Neural progenitor cell (in vitro differentiated cells): ENCODE data around the gene KCMF1. TPM values are rescaled to one million over a fixed set of nuclear protein-coding genes. Genes with fewer than 3 reads are reported as not detected.
A peak's percentile ranks its signal among the peaks of the same experiment; 100 is the strongest.

Experiments
- DNase-seq: peaks from one replicate; pipeline ENCODE4 v3.0.0-alpha.2; 2016; ENCODE audit warnings: low spot score
- H2AFZ ChIP-seq: fragments of 200-600 bp; sonication (generic); replicated peaks from 2 replicates; pipeline ENCODE4 v1.6.1; 2016; ENCODE audit warnings: antibody characterized with exemption
- H3F3A ChIP-seq: fragments of 200-600 bp; sonication (generic); 2 replicates; pipeline ENCODE4 v1.6.1; 2016; ENCODE audit warnings: antibody characterized with exemption, low read depth
- H3K27ac ChIP-seq: fragments of 200-600 bp; sonication (generic); 2 replicates; pipeline ENCODE4 v1.5.1; 2016; ENCODE audit warnings: mild to moderate bottlenecking
- H3K27me3 ChIP-seq: fragments of 200-600 bp; sonication (generic); 2 replicates; pipeline ENCODE4 v1.6.1; 2016; ENCODE audit warnings: mild to moderate bottlenecking, moderate library complexity
- H3K36me3 ChIP-seq: fragments of 200-600 bp; sonication (generic); 2 replicates; pipeline ENCODE4 v1.5.1; 2016
- H3K4me1 ChIP-seq: fragments of 200-600 bp; sonication (generic); 2 replicates; pipeline ENCODE4 v1.6.1; 2016; ENCODE audit warnings: mixed run types
- H3K4me2 ChIP-seq: fragments of 200-600 bp; sonication (generic); 2 replicates; pipeline ENCODE4 v1.6.1; 2016
- H3K4me3 ChIP-seq: fragments of 200-600 bp; sonication (generic); 2 replicates; pipeline ENCODE4 v1.5.1; 2016
- H3K79me2 ChIP-seq: fragments of 200-600 bp; sonication (generic); 2 replicates; pipeline ENCODE4 v1.6.1; 2016; ENCODE audit warnings: low read depth
- H3K9ac ChIP-seq: fragments of 200-600 bp; sonication (generic); 2 replicates; pipeline ENCODE4 v1.6.1; 2016
- H3K9me3 ChIP-seq: fragments of 200-600 bp; sonication (generic); 2 replicates; pipeline ENCODE4 v1.5.1; 2016; ENCODE audit warnings: low read depth
- H4K20me1 ChIP-seq: fragments of 200-600 bp; sonication (generic); 2 replicates; pipeline ENCODE4 v1.6.1; 2016; ENCODE audit warnings: low read depth
- H3K27ac Mint-ChIP-seq: 3 replicates; pipeline ENCODE4 v1.8.0; 2021; ENCODE audit warnings: mixed read lengths
- H3K27me3 Mint-ChIP-seq: 2 replicates; pipeline ENCODE4 v1.8.0; 2022; ENCODE audit warnings: low read depth, mild to moderate bottlenecking, inconsistent platforms, moderate library complexity, mixed read lengths; ENCODE audit not compliant: insufficient read depth
- H3K36me3 Mint-ChIP-seq: 3 replicates; pipeline ENCODE4 v1.8.0; 2021; ENCODE audit warnings: mixed read lengths
- H3K4me1 Mint-ChIP-seq: 3 replicates; pipeline ENCODE4 v1.8.0; 2021; ENCODE audit warnings: mixed read lengths
- H3K4me3 Mint-ChIP-seq: 3 replicates; pipeline ENCODE4 v1.8.0; 2021; ENCODE audit warnings: mild to moderate bottlenecking, moderate library complexity, mixed read lengths
- H3K9me3 Mint-ChIP-seq: 3 replicates; pipeline ENCODE4 v1.8.0; 2020; ENCODE audit warnings: mixed read lengths
- EZH2 ChIP-seq: fragments of 200-600 bp; sonication (generic); IDR thresholded peaks from 2 replicates; pipeline ENCODE4 v1.6.1; 2017; ENCODE audit warnings: antibody characterized with exemption, mild to moderate bottlenecking, moderate library complexity
- EZH2phosphoT487 ChIP-seq: fragments of 200-600 bp; sonication (generic); IDR thresholded peaks from 2 replicates; pipeline ENCODE4 v1.6.1; 2017; ENCODE audit warnings: antibody characterized with exemption
- total RNA-seq: library from RNA; depleted of rRNA; stranded (reverse); fragments of >200 nt; gene quantifications from 2 replicates; pipeline ENCODE4 v1.2.3, GENCODE V29; 2015; ENCODE audit warnings: low replicate concordance
- TF ChIP-seq, protein P1 (sequence below): fragments of 200-600 bp; sonication (generic); IDR thresholded peaks from 2 replicates; pipeline ENCODE4 v1.5.1; 2017; ENCODE audit warnings: antibody characterized with exemption, mild to moderate bottlenecking

KCMF1 gene
- total RNA-seq, 1 donor from 2014 or later = 99.7 TPM

DNA sequence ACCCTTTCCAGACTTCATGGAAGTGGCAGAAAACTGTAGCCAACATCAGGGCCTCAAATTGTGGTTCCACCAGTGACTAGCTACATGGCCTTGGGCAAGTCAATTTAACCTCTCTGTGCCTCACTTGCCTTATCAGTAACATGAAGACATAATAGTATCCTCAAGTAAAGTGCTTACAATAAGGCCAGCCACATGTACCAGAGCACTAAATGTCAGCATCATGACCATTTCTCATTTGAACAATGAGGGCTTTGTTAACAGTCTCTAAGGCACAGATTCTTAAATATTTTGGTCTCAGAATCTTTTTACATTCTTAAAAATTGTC is 5.8 kb upstream of the KCMF1 start:
- H3F3A ChIP-seq = peaks cover 42% of the 10 kb centered on the region
- no peak for TF ChIP-seq EZH2
- TF ChIP-seq EZH2phosphoT487 = no peak
- TF ChIP-seq, protein P1, sequence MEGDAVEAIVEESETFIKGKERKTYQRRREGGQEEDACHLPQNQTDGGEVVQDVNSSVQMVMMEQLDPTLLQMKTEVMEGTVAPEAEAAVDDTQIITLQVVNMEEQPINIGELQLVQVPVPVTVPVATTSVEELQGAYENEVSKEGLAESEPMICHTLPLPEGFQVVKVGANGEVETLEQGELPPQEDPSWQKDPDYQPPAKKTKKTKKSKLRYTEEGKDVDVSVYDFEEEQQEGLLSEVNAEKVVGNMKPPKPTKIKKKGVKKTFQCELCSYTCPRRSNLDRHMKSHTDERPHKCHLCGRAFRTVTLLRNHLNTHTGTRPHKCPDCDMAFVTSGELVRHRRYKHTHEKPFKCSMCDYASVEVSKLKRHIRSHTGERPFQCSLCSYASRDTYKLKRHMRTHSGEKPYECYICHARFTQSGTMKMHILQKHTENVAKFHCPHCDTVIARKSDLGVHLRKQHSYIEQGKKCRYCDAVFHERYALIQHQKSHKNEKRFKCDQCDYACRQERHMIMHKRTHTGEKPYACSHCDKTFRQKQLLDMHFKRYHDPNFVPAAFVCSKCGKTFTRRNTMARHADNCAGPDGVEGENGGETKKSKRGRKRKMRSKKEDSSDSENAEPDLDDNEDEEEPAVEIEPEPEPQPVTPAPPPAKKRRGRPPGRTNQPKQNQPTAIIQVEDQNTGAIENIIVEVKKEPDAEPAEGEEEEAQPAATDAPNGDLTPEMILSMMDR = no peak
- Mint-ChIP-seq H3K27me3 (peaks cover 3% of the 10 kb centered on the region), H3K4me3 (no peak overlapping the region), H3K27ac (no peak overlapping the region), H3K9me3 (peaks cover 3% of the 10 kb centered on the region), H3K36me3 (peaks cover 37% of the 10 kb centered on the region), H3K4me1 (peaks cover 30% of the 10 kb centered on the region)
- no peaks in the 10 kb centered on the region for H3K9me3 ChIP-seq
- peaks cover 83% of the 10 kb centered on the region for H3K79me2 ChIP-seq
- H3K9ac ChIP-seq = no peak overlapping the region
- H3K27ac ChIP-seq = no peak overlapping the region
- peaks cover 19% of the 10 kb centered on the region for H3K4me1 ChIP-seq
- H3K27me3 ChIP-seq = no peaks in the 10 kb centered on the region
- H3K4me3 ChIP-seq = no peak overlapping the region
- no peak for DNase-seq
- H3K4me2 ChIP-seq = no peak overlapping the region
- H4K20me1 ChIP-seq = peaks cover 21% of the 10 kb centered on the region
- peaks cover 6% of the 10 kb centered on the region for H3K36me3 ChIP-seq
- H2AFZ ChIP-seq = no peak overlapping the region

DNA sequence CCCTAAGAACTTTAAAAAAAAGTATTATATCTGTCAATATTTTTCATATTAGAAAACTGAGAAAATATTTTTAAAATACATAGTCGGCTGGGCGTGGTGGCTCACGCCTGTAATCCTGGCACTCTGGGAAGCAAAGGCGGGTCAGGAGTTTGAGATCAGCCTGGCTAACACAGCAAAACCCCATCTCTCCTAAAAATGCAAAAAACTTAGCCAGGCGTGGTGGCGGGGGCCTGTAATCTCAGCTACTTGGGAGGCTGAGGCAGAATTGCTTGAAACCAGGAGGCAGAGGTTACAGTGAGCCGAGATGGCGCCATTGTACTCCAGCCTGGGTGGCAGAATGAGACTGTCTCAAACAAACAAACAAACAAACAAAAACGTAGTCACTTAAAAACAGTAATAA is 5.1 kb upstream of the KCMF1 start:
- TF ChIP-seq EZH2phosphoT487 = no peak
- TF ChIP-seq, protein P1 = no peak
- no peak for TF ChIP-seq EZH2
- DNase-seq = no peak
- H3K27ac Mint-ChIP-seq = no peak overlapping the region
- H3K4me3 Mint-ChIP-seq = no peak overlapping the region
- no peak overlapping the region for H3K4me3 ChIP-seq
- H3K9me3 Mint-ChIP-seq = peaks cover 3% of the 10 kb centered on the region
- no peak overlapping the region for H3K9ac ChIP-seq
- no peak overlapping the region for H3K27ac ChIP-seq
- no peaks in the 10 kb centered on the region for H3K27me3 ChIP-seq
- no peaks in the 10 kb centered on the region for H3K9me3 ChIP-seq
- peaks cover 87% of the 10 kb centered on the region for H3K79me2 ChIP-seq
- H3K36me3 ChIP-seq = peaks cover 6% of the 10 kb centered on the region
- H3K4me1 Mint-ChIP-seq = peaks cover 27% of the 10 kb centered on the region
- peaks cover 21% of the 10 kb centered on the region for H4K20me1 ChIP-seq
- H3F3A ChIP-seq = peaks cover 39% of the 10 kb centered on the region
- no peak overlapping the region for H3K4me2 ChIP-seq
- peaks cover 12% of the 10 kb centered on the region for H3K4me1 ChIP-seq
- peaks cover 3% of the 10 kb centered on the region for H3K27me3 Mint-ChIP-seq
- H2AFZ ChIP-seq = no peak overlapping the region
- H3K36me3 Mint-ChIP-seq = peaks cover 37% of the 10 kb centered on the region

DNA sequence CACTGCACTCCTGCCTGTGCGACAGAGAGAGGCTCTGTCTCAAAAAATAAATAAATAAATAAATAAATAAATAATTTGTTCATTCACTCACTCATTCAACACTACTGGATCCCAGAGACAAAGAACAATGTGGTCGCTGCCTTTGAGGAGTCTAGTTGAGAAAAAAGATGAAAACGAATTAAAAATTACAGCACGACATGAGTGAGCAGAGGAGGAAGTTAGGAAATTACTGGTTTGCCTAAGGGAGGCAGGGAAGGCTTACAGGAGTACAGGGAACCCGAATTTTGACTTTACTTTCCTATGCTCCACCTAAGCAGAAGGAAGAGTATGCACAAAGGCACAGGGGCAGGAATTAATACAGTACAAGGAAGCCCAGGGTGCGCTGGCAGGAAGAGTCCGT is 4.2 kb upstream of the KCMF1 start:
- Mint-ChIP-seq H3K9me3 (peaks cover 3% of the 10 kb centered on the region), H3K36me3 (peaks cover 34% of the 10 kb centered on the region), H3K27ac (no peak overlapping the region), H3K4me3 (peak overlapping the region; percentile 54), H3K27me3 (peaks cover 3% of the 10 kb centered on the region), H3K4me1 (peaks cover 22% of the 10 kb centered on the region)
- no peak overlapping the region for H3K9ac ChIP-seq
- no peaks in the 10 kb centered on the region for H3K9me3 ChIP-seq
- no peak overlapping the region for H2AFZ ChIP-seq
- H3K4me2 ChIP-seq = no peak overlapping the region
- peaks cover 21% of the 10 kb centered on the region for H4K20me1 ChIP-seq
- no peak overlapping the region for H3K4me3 ChIP-seq
- H3K27ac ChIP-seq = no peak overlapping the region
- H3K27me3 ChIP-seq = no peaks in the 10 kb centered on the region
- peaks cover 6% of the 10 kb centered on the region for H3K36me3 ChIP-seq
- TF ChIP-seq EZH2phosphoT487 (no peak), EZH2 (no peak)
- TF ChIP-seq, protein P1 = no peak
- no peak for DNase-seq
- peaks cover 35% of the 10 kb centered on the region for H3F3A ChIP-seq
- peaks cover 12% of the 10 kb centered on the region for H3K4me1 ChIP-seq
- peaks cover 89% of the 10 kb centered on the region for H3K79me2 ChIP-seq
